DMS79 (cell line): ENCODE data around the gene EEF2K.

Source experiments
- DNase-seq: peaks from one replicate; lab custom pipeline; 2025; lab: John Stamatoyannopoulos, UW

The EEF2K gene

DNA sequence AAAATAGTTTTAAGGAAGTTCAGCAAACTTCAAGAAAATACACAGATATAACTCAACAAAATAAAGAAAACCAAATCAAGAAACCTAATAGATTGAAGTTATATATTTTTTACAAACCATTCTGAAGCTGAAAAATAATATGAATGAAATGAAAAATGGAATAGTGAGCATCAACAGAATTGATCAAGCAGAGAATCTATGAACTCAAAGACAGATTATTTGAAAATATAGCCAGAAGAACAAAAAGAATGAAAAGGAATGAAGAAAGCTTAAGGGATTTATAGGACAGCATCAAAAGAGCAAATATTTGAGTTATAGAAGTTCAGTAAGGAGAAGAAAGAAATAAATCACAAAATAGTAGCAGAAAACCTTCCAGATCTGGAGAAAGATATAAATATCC lies 130.5 kb downstream of the EEF2K start:
- DNase-seq: no peak

- no peak for DNase-seq
Observed at GRCh38 chr16:22337045-22337444, 131.0 kb downstream of the EEF2K start.

- DNase-seq: no peak
Observed at GRCh38 chr16:22337849-22338635, 132.0 kb downstream of the EEF2K start.
